Measurements from ENCODE around the gene VDAC1.

The VDAC1 gene

DNA sequence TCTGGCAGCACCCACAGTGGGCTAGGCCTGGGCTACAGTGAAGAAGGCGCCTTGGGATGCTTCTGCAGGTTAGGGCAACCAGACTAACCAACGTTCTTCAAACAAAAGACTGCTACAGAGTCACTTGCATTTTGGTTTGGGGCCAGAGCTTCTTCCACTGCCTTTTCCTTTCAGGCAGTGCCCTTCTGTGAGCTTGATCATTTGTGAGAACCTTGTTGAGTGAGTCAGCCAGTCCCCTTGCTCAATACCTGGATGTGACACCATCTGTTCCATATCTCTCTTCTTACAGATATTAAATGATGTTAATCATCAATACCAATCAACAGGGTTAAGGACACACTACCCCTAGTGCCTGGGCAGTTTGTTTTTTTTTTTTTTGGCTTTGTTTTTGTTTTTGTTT lies 46.5 kb upstream of the VDAC1 start:
- H4K20me1 ChIP-seq (ENCODE audit: insufficient read depth, low read length) = no peaks in the 10 kb centered on the region
- H2AFZ ChIP-seq (ENCODE audit: low read depth, low read length) = no peak overlapping the region
- H3K27ac ChIP-seq (ENCODE audit: low read length) = no peak overlapping the region
- H3K9me3 ChIP-seq (ENCODE audit: insufficient read depth, low read length, severe bottlenecking) = no peaks in the 10 kb centered on the region
- no peak overlapping the region for H3K4me3 ChIP-seq (ENCODE audit: low read depth in 1 of 2, low read length in 2 of 2)
- DNase-seq = no peak
- no peak for TF ChIP-seq EZH2 (IDR thresholded peaks at IDR 0.05; ENCODE audit: borderline replicate concordance, low read depth, low read length, severe bottlenecking)
- TF ChIP-seq CTCF (IDR thresholded peaks at IDR 0.05; ENCODE audit: borderline replicate concordance, extremely low read depth, low read length, poor library complexity, severe bottlenecking) = no peak
- no peak for ATAC-seq (ENCODE audit: insufficient read depth, low read depth)
- no peaks in the 10 kb centered on the region for H3K79me2 ChIP-seq (ENCODE audit: insufficient read depth, low read length)
- H3K4me2 ChIP-seq (ENCODE audit: insufficient read depth, low read length) = no peak overlapping the region
- no peak overlapping the region for H3K9ac ChIP-seq (ENCODE audit: low read depth, low read length)
- no peaks in the 10 kb centered on the region for H3K27me3 ChIP-seq (ENCODE audit: insufficient read depth, low read length, poor library complexity)
- H3K4me1 ChIP-seq (ENCODE audit: insufficient read depth, low read length) = peaks cover 21% of the 10 kb centered on the region
- no peaks in the 10 kb centered on the region for H3K36me3 ChIP-seq (ENCODE audit: insufficient read depth, low read length)

DNA sequence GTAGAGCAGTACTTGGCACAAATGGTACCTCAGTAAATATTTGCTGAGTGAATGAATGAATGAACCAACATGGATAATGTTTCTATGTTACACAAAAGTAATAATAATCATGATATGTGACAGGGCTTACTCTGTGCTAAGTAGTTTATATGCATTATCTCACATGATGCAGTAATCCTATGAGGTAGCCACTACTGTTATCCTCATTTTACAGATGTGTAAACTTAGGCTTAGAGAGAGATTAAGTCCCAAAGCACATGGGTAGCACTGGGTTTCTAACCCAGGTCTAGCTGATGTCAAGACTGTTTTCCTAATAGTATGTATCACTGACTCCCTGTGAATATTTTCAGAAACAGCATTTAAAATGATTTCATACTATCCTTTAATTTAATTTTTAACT lies 44.1 kb upstream of the VDAC1 start:
- TF ChIP-seq EZH2 (IDR thresholded peaks at IDR 0.05; ENCODE audit: borderline replicate concordance, low read depth, low read length, severe bottlenecking) = no peak
- TF ChIP-seq CTCF (IDR thresholded peaks at IDR 0.05; ENCODE audit: borderline replicate concordance, extremely low read depth, low read length, poor library complexity, severe bottlenecking) = no peak
- H3K9ac ChIP-seq (ENCODE audit: low read depth, low read length) = no peak overlapping the region
- no peaks in the 10 kb centered on the region for H3K9me3 ChIP-seq (ENCODE audit: insufficient read depth, low read length, severe bottlenecking)
- no peak overlapping the region for H3K4me3 ChIP-seq (ENCODE audit: low read depth in 1 of 2, low read length in 2 of 2)
- no peaks in the 10 kb centered on the region for H3K36me3 ChIP-seq (ENCODE audit: insufficient read depth, low read length)
- peaks cover 9% of the 10 kb centered on the region for H3K4me1 ChIP-seq (ENCODE audit: insufficient read depth, low read length)
- DNase-seq = no peak
- H3K4me2 ChIP-seq (ENCODE audit: insufficient read depth, low read length) = no peak overlapping the region
- H2AFZ ChIP-seq (ENCODE audit: low read depth, low read length) = no peak overlapping the region
- H3K79me2 ChIP-seq (ENCODE audit: insufficient read depth, low read length) = no peaks in the 10 kb centered on the region
- no peak overlapping the region for H3K27ac ChIP-seq (ENCODE audit: low read length)
- no peaks in the 10 kb centered on the region for H4K20me1 ChIP-seq (ENCODE audit: insufficient read depth, low read length)
- H3K27me3 ChIP-seq (ENCODE audit: insufficient read depth, low read length, poor library complexity) = no peaks in the 10 kb centered on the region
- no peak for ATAC-seq (ENCODE audit: insufficient read depth, low read depth)

DNA sequence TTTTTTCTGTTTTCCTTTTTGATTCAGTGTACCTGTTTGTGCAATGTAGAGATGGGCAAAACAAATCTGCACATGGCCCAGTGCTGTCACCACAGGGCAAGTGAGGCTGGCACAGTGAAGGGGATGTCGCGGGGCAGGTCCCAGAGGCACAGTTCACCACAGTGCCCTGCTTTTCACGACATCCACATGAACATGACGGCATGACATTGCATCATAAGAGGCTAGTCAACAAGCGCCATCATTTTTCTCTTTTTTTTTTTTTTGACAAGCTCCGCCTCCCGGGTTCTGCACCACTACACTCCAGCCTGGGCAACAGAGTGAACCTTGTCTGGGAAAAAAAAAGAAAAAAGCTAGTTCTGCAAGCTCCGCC lies 42.9 kb upstream of the VDAC1 start:
- TF ChIP-seq EZH2 (IDR thresholded peaks at IDR 0.05; ENCODE audit: borderline replicate concordance, low read depth, low read length, severe bottlenecking) = no peak
- no peak for TF ChIP-seq CTCF (IDR thresholded peaks at IDR 0.05; ENCODE audit: borderline replicate concordance, extremely low read depth, low read length, poor library complexity, severe bottlenecking)
- Histone ChIP-seq H3K36me3 (ENCODE audit: insufficient read depth, low read length) (no peaks in the 10 kb centered on the region), H4K20me1 (ENCODE audit: insufficient read depth, low read length) (no peaks in the 10 kb centered on the region), H3K27me3 (ENCODE audit: insufficient read depth, low read length, poor library complexity) (no peaks in the 10 kb centered on the region), H3K27ac (ENCODE audit: low read length) (no peak overlapping the region), H3K4me3 (ENCODE audit: low read depth in 1 of 2, low read length in 2 of 2) (no peak overlapping the region), H3K4me2 (ENCODE audit: insufficient read depth, low read length) (no peak overlapping the region), H3K79me2 (ENCODE audit: insufficient read depth, low read length) (no peaks in the 10 kb centered on the region), H3K4me1 (ENCODE audit: insufficient read depth, low read length) (no peaks in the 10 kb centered on the region), H2AFZ (ENCODE audit: low read depth, low read length) (no peak overlapping the region), H3K9me3 (ENCODE audit: insufficient read depth, low read length, severe bottlenecking) (no peaks in the 10 kb centered on the region), H3K9ac (ENCODE audit: low read depth, low read length) (no peak overlapping the region)
- ATAC-seq (ENCODE audit: insufficient read depth, low read depth) (no peak), DNase-seq (no peak)
